GM12878 (cell line): ENCODE data around the gene TRAF3IP3. TPM values are rescaled to one million over a fixed set of nuclear protein-coding genes. Genes with fewer than 3 reads are reported as not detected.
A peak's percentile ranks its signal among the peaks of the same experiment; 100 is the strongest.

Source experiments
- ATAC-seq: fragments of 200-7000 bp; cut with Tn5 transposase; 3 replicates; pipeline ENCODE4 v1.9.1; 2020; ENCODE audit warnings: mild to moderate bottlenecking, moderate library complexity
- BruUV-seq: library from RNA; stranded (reverse); fragments of 400-500 nt; replicated peaks from 2 replicates; lab custom pipeline; 2021; lab: Mats Ljungman, UMichigan
- CTCF ChIA-PET: fragments of 300-600 bp; sonication (Branson Sonifier 250); formaldehyde crosslinking; extraction: SDS; loops from one replicate; lab custom pipeline; 2021; ENCODE audit warnings: inconsistent platforms; lab: Yijun Ruan, JAX
- POLR2A ChIA-PET: fragments of 350-600 bp; formaldehyde crosslinking; extraction: SDS; loops from one replicate; lab custom pipeline; 2021; ENCODE audit warnings: inconsistent platforms; lab: Charles Lee
- RAD21 ChIA-PET: fragments of 300-600 bp; sonication (Branson Sonifier 250); formaldehyde crosslinking; loops from one replicate; lab custom pipeline; 2023; ENCODE audit warnings: antibody characterized with exemption; ENCODE audit not compliant: unreplicated experiment; lab: Charles Lee
- SMC1A ChIA-PET: fragments of 300-600 bp; sonication (Branson Sonifier 250); formaldehyde crosslinking; loops from one replicate; lab custom pipeline; 2023; ENCODE audit not compliant: unreplicated experiment, uncharacterized antibody; lab: Charles Lee
- DNase-seq: peaks from one replicate; pipeline ENCODE4 v3.0.0-alpha.2; 2011; ENCODE audit warnings: low read depth, low spot score
- FAIRE-seq: peaks from 3 replicates; lab custom pipeline; 2011; peaks lifted over from hg19 to GRCh38; lab: Jason Lieb, UNC
- H2AFZ ChIP-seq: 2 replicates; pipeline ENCODE4 v1.6.0; 2011; ENCODE audit warnings: low read depth, low read length, control low read depth; ENCODE audit not compliant: control insufficient read depth
- H3K27ac ChIP-seq: 2 replicates; pipeline ENCODE4 v1.5.1; 2011; ENCODE audit warnings: control low read depth; ENCODE audit not compliant: control insufficient read depth, insufficient read depth
- H3K27me3 ChIP-seq, 2 experiments: replicated peaks in 1 of 2; 2 replicates each; pipeline versions ENCODE4 v1.6.0 to v1.6.1; 2011; ENCODE audit warnings: low read length in 1 of 2; ENCODE audit not compliant: control insufficient read depth in 2 of 2, insufficient read depth in 2 of 2
- H3K36me3 ChIP-seq, 2 experiments: 2 replicates each; pipeline ENCODE4 v1.5.1; 2011; ENCODE audit warnings: low read length in 1 of 2; ENCODE audit not compliant: control insufficient read depth in 2 of 2, insufficient read depth in 2 of 2
- H3K4me1 ChIP-seq: 2 replicates; pipeline ENCODE4 v1.6.1; 2011; ENCODE audit warnings: mild to moderate bottlenecking, low read length, moderate library complexity, mixed read lengths; ENCODE audit not compliant: control insufficient read depth, insufficient read depth
- H3K4me2 ChIP-seq: 2 replicates; pipeline ENCODE4 v1.6.0; 2011; ENCODE audit warnings: control low read depth; ENCODE audit not compliant: control insufficient read depth, insufficient read depth
- H3K4me3 ChIP-seq: fragments of 200-600 bp; sonication (generic); 2 replicates; pipeline ENCODE4 v1.5.1; 2016
- H3K79me2 ChIP-seq: 2 replicates; pipeline ENCODE4 v1.6.0; 2011; ENCODE audit warnings: low read length; ENCODE audit not compliant: control insufficient read depth, insufficient read depth
- H3K9ac ChIP-seq: 2 replicates; pipeline ENCODE4 v1.8.0; 2011; ENCODE audit warnings: low read length, control low read depth, mixed read lengths; ENCODE audit not compliant: control insufficient read depth, insufficient read depth
- H3K9me3 ChIP-seq: replicated peaks from 3 replicates; pipeline ENCODE4 v1.5.1; 2011; ENCODE audit warnings: mild to moderate bottlenecking, low read length; ENCODE audit not compliant: control insufficient read depth, insufficient read depth
- H4K20me1 ChIP-seq: 2 replicates; pipeline ENCODE4 v1.6.0; 2011; ENCODE audit not compliant: control insufficient read depth, insufficient read depth
- ASH2L ChIP-seq: fragments of 300-600, 200-600 bp; sonication (generic); IDR thresholded peaks from 2 replicates; pipeline ENCODE4 v1.6.1; 2017; ENCODE audit warnings: low read depth, mild to moderate bottlenecking, borderline replicate concordance
- CHD1 ChIP-seq: IDR thresholded peaks from 2 replicates; pipeline ENCODE4 v1.6.1; 2012; ENCODE audit warnings: low read depth, low read length, improper control_type of control experiment
- DPF2 ChIP-seq: fragments of 450-650 bp; IDR thresholded peaks from 2 replicates; pipeline ENCODE4 v1.6.1; 2017; ENCODE audit warnings: mild to moderate bottlenecking
- EP300 ChIP-seq, 2 experiments: fragments of 150-350 bp in 1 of 2; IDR thresholded peaks; 2 replicates each; pipeline ENCODE4 v1.6.1; 2011 to 2012; ENCODE audit warnings: low read depth in 2 of 2, low read length in 2 of 2, borderline replicate concordance in 1 of 2, improper control_type of control experiment in 1 of 2, inconsistent platforms in 1 of 2; ENCODE audit not compliant: control insufficient read depth in 1 of 2
- HDGF ChIP-seq: fragments of 450-650 bp; IDR thresholded peaks from 2 replicates; pipeline ENCODE4 v1.6.1; 2016; ENCODE audit warnings: antibody characterized with exemption
- MEF2A ChIP-seq: IDR thresholded peaks from 2 replicates; pipeline ENCODE4 v1.6.1; 2011; ENCODE audit warnings: low read depth, mild to moderate bottlenecking, low read length, moderate library complexity; ENCODE audit not compliant: insufficient read depth
- MEF2B ChIP-seq: fragments of 450-650 bp; IDR thresholded peaks from 2 replicates; pipeline ENCODE4 v1.6.1; 2018; ENCODE audit warnings: mild to moderate bottlenecking, moderate library complexity; ENCODE audit not compliant: partially characterized antibody, poor library complexity, severe bottlenecking
- POU2F2 ChIP-seq: IDR thresholded peaks from 3 replicates; pipeline ENCODE4 v1.6.1; 2011; ENCODE audit warnings: low read depth, mild to moderate bottlenecking, low read length, borderline replicate concordance
- RAD51 ChIP-seq: fragments of 450-650 bp; IDR thresholded peaks from 2 replicates; pipeline ENCODE4 v1.6.1; 2016; ENCODE audit warnings: moderate library complexity, mild to moderate bottlenecking, inconsistent platforms
- RCOR1 ChIP-seq: conservative IDR thresholded peaks from 2 replicates; pipeline ENCODE4 v1.6.1; 2012; ENCODE audit warnings: low read depth, low read length, improper control_type of control experiment
- STAT3 ChIP-seq: IDR thresholded peaks from 2 replicates; pipeline ENCODE4 v1.6.1; 2011; ENCODE audit warnings: low read depth, low read length, improper control_type of control experiment
- ZNF24 ChIP-seq: fragments of 450-650 bp; IDR thresholded peaks from 2 replicates; pipeline ENCODE4 v1.6.1; 2017; ENCODE audit warnings: antibody characterized with exemption, mild to moderate bottlenecking
- WGBS: methylation state at CpG from one replicate; pipeline ENCODE4 v1.1.6; 2016; ENCODE audit warnings: low lambda C conversion rate; ENCODE audit not compliant: insufficient replicate concordance, insufficient coverage; ENCODE audit errors: missing lambda C conversion rate; 5-methylcytosine and 5-hydroxymethylcytosine counted together
- in situ Hi-C: fragments of 300-500 bp; cut with MboI; formaldehyde crosslinking; loops from 9 replicates; pipeline ENCODE4 v1.14.3; 2018; ENCODE audit warnings: mixed read lengths
- intact Hi-C: fragments of 100-400 bp; cut with micrococcal nuclease; formaldehyde crosslinking; loops from one replicate; pipeline ENCODE4 v1.14.2; 2022; ENCODE audit not compliant: unreplicated experiment
- polyA plus RNA-seq, 11 experiments: library from polyadenylated mRNA; depleted of rRNA in 4 of 11; unstranded in 6 of 11; stranded (reverse) in 5 of 11; fragments of >200 nt; fragmentation: Nextera tagmentation in 4 of 11; fragmentation: Illumina TruSeq in 1 of 11; extraction: Ambion mirVana in 4 of 11; extraction: Trizol in 1 of 11; gene quantifications; 1 replicate in 1 of 11; 2 replicates in 10 of 11; pipeline versions ENCODE4 v1.2.1 to v1.2.3, GENCODE V29; 2011 to 2016; ENCODE audit warnings: inconsistent platforms in 2 of 11, missing spikeins in 2 of 11, low read depth in 1 of 11
- total RNA-seq, 4 experiments: library from RNA; depleted of rRNA in 3 of 4; stranded (reverse); fragments of >200 nt in 3 of 4; fragmentation: Illumina TruSeq in 1 of 4; extraction: Trizol in 1 of 4; gene quantifications; 2 replicates each; pipeline versions ENCODE4 v1.2.1 to v1.2.3, GENCODE V29; 2013 to 2021
- TF ChIP-seq, protein P1 (sequence below): IDR thresholded peaks from 2 replicates; pipeline ENCODE4 v1.6.1; 2012; ENCODE audit warnings: low read depth, low read length, improper control_type of control experiment

The TRAF3IP3 gene
- total and polyA plus RNA-seq, 10 of the 15 experiments (the other 5 are each of a cell fraction or from before 2014, with no cell fraction given), result 61.6 to 121 (median 96.5) TPM

DNA sequence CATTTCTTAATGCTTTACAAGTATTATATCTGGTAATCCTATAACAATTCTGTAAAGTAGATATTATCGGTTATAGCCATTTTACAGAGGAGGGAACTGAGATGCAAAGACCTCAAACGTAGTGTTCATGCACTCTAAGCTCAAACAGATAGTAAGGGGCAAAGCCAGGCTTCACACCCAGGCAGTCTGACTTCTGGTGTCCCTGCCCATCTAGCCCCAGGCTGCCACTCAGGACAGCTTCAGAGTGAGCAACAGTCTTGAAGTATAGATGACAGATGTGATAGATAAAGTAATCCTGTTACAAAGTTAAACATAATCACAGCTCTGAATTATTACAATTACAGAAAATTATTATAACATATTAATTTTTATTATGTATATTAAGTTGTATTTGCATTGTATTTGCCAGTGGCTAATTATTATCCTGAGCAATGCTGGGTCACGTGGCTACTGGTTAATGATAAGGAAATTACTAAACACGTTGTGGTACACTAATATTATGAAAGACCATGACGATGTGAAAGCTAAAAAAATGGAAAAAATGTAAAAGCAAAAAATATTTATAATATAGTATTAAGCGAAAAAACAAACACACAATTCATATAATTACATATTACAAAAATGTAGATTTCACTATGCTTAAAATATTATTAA, 6.1 kb upstream of the TRAF3IP3 start:
- peak overlapping the region; percentile 7; the same call in 1 of the 2 replicates for H3K4me2 ChIP-seq
- DNase-seq, result no peak
- RAD21 ChIA-PET, result interaction anchor here (0.8 to 12.6 kb wide), 16 partner anchors 10 to 180 kb away, joined by 3 to 188 read pairs (median 7); partner anchors contain the start of genes G0S2, HSD11B1 and LAMB3
- no peak for ATAC-seq
- POLR2A ChIA-PET, result interaction anchor here (0.6 to 1.7 kb wide), 5 partner anchors 18 to 82 kb away, joined by 3 to 6 read pairs (median 3); partner anchors contain the start of gene G0S2
- H2AFZ ChIP-seq, result no peak overlapping the region
- CTCF ChIA-PET, result interaction anchor here (0.9 to 6.3 kb wide), 28 partner anchors 12 to 183 kb away, joined by 3 to 86 read pairs (median 11); partner anchors contain the start of genes C1orf74, G0S2, HSD11B1 and LAMB3
- H3K36me3 ChIP-seq, result no peaks in the 10 kb centered on the region
- intact Hi-C loops (loop anchor here (2.0 to 10.0 kb wide), 5 partner anchors 77 to 585 kb away; partner anchors contain the start of genes LAMB3 and UTP25), in situ Hi-C loops (loop anchor here (5.0 kb wide), 1 partner anchor 172 kb away; no protein-coding TSS in a partner anchor)
- no peak overlapping the region for H3K27ac ChIP-seq
- TF ChIP-seq RAD51 (peak; percentile 68; the same call in 1 of the 2 replicates), ZNF24 (no peak)
- H3K9ac ChIP-seq, result no peak overlapping the region
- WGBS, result 51% methylated on average over 6 of the region's 6 CpGs
- no peak overlapping the region for H3K4me3 ChIP-seq
- no peaks in the 10 kb centered on the region for H3K9me3 ChIP-seq
- no peaks in the 10 kb centered on the region for H3K79me2 ChIP-seq
- no peaks in the 10 kb centered on the region for H3K27me3 ChIP-seq
- no peaks in the 10 kb centered on the region for H4K20me1 ChIP-seq
- SMC1A ChIA-PET, result interaction anchor here (0.9 to 13.9 kb wide), 18 partner anchors 9 to 173 kb away, joined by 3 to 282 read pairs (median 4); partner anchors contain the start of genes C1orf74, G0S2 and LAMB3
- no peak for FAIRE-seq
- peaks cover 42% of the 10 kb centered on the region for H3K4me1 ChIP-seq
- no TSS peak for BruUV-seq

DNA sequence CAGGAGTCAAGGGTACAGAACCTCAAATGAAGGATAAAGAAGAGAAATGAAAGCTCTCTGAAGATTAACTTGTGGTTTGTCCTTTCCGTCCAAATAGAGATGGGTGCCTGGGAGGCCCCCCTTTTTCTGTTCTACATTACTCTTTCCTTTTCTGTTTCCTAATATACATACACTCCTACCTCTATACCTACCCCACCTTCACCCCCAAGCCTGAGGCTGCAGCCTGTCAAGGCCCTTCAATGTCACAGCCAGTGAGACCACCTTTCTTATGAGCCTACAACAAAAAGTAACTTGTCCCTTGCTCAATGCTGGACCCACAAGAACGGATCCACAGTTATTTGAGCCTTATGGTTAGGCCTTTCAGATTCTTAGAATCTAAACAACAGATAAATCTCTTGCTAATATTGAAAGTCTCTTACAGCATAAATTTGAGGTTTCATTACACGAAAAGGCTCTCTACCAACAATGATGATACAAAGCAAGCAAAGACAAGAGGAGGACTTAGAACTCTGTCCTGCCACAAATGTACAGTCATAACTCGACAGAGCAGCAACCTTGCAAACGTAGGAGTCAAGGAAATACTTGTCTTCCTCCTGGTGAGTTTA, 4.1 kb upstream of the TRAF3IP3 start:
- WGBS, result under 1% methylated on average over 5 of the region's 5 CpGs
- Histone ChIP-seq H3K9ac (peak overlapping the region; percentile 30; the same call in 1 of the 2 replicates), H3K79me2 (peaks cover 7% of the 10 kb centered on the region), H3K4me1 (peaks cover 58% of the 10 kb centered on the region), H3K27me3 (no peaks in the 10 kb centered on the region), H3K4me2 (peak overlapping the region; percentile 86), H3K4me3 (0 out of 2 replicates have a peak overlapping the region, but pooled peaks have one; percentile 11), H2AFZ (peak overlapping the region; percentile 59), H3K9me3 (no peaks in the 10 kb centered on the region), H4K20me1 (no peaks in the 10 kb centered on the region), H3K27ac (peak overlapping the region; percentile 87), H3K36me3 (no peaks in the 10 kb centered on the region)
- no TSS peak for BruUV-seq
- ChIA-PET POLR2A (interaction anchor here (0.7 to 9.1 kb wide), 4 partner anchors 10 to 23 kb away, joined by 3 to 107 read pairs (median 3); no protein-coding TSS in a partner anchor), CTCF (interaction anchor here (0.6 to 8.8 kb wide), 9 partner anchors 16 to 77 kb away, joined by 3 to 117 read pairs (median 4); partner anchors contain the start of gene G0S2), RAD21 (interaction anchor here (0.8 to 12.6 kb wide), 9 partner anchors 16 to 182 kb away, joined by 3 to 188 read pairs (median 5); partner anchors contain the start of gene LAMB3), SMC1A (interaction anchor here (0.8 to 13.9 kb wide), 9 partner anchors 9 to 135 kb away, joined by 3 to 282 read pairs (median 4); no protein-coding TSS in a partner anchor)
- intact Hi-C loops, result loop anchor here (1.0 to 10.0 kb wide), 2 partner anchors 17 to 583 kb away; no protein-coding TSS in a partner anchor
- peak; percentile 94 for FAIRE-seq
- ATAC-seq, result peak; percentile 51
- in situ Hi-C loops, result no loop called here
- DNase-seq, result peak; percentile 86
- TF ChIP-seq POU2F2 (peak; percentile 73; the same call in 2 of the 3 replicates), MEF2A (peak; percentile 81), RCOR1 (0 out of 2 replicates have a peak, but pooled peaks have one; percentile 61), EP300 (IDR thresholded peaks at IDR 0.05; ENCODE audit: borderline replicate concordance in 1 of 2, control insufficient read depth in 1 of 2, low read depth in 2 of 2, low read length in 2 of 2) (peak; percentile 71 to 86), DPF2 (peak; percentile 94), MEF2B (peak; percentile 59), CHD1 (no peak), ASH2L (peak; percentile 87; the same call in 1 of the 2 replicates), HDGF (0 out of 2 replicates have a peak, but pooled peaks have one; percentile 9), STAT3 (0 out of 2 replicates have a peak, but pooled peaks have one; percentile 32)
- TF ChIP-seq, protein P1, sequence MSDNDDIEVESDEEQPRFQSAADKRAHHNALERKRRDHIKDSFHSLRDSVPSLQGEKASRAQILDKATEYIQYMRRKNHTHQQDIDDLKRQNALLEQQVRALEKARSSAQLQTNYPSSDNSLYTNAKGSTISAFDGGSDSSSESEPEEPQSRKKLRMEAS, result 0 out of 2 replicates have a peak, but pooled peaks have one; percentile 31
